Stimulated activated CD4-positive, alpha-beta T cell treated with anti-CD3 and anti-CD28 coated beads, Interleukin-2, amount 100 ng/mL, for 48 hours (primary cell): ENCODE measurements around the gene B3GALT5.
"Not testable (repeated sequence)": the region's sequence is repeated elsewhere in the genome, so short reads cannot be mapped to it uniquely, and the experiment has no call there.

Experiments
- DNase-seq, 2 donors: peaks; one replicate each; pipeline ENCODE4 v3.0.0-alpha.2; 2020

The B3GALT5 gene

GRCh38 chr21:39669485-39669884 is 56.7 kb downstream of the B3GALT5 start:
- no peak for DNase-seq

DNA sequence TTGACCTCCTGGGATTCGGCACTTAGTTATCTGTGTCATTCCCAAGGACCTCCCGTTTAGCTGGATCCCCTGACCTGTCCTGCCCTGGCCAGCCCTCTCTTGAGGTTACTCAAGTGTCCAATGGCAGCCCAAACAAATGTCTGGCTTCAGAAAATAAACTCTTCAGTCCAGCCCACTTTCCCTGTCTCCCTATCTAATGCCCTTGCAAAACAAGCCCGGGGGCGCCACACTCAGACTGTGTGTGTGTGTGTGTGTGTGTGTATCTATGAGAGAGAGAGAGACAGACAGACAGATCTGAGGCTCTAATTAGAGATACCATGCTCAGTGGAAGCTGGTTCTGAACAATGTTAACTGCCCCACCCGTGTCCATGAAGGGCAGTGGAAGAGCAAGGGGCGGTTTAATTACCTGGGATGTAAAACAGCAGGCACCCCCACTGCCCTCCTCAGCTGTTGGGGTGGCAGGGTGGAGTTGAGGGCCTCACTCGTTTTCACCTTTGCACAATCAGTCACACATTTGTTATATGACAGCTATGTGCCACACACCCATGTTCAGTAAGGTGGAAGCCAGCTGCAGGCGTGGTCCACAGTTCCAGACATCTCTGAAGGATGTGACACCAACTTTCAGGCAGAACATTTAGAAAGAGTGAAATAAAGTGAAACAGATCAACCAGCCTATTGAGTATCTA is 57.4 kb downstream of the B3GALT5 start:
- DNase-seq: no peak

DNA sequence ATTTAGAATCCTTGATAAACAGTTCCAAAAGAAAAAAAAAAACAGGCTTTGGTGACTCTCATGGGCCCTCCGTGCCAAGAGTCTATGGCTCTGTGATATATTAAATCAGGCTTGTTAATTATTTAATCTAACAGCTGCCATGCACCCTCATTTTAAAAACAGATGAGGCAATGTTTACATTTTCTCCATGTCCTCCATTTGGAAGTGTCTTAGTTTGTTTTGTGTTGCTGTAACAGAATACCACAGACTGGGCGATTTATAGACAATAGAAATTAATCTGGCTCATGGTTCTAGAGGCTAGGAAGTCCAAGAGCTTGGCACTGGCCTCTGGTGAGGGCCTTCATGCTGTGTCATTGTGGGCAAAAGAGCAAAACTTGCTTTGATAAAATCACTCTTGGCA is 58.0 kb downstream of the B3GALT5 start:
- no peak for DNase-seq

- DNase-seq: no peak
Measured at GRCh38 chr21:39671986-39672385, 59.2 kb downstream of the B3GALT5 start.

DNA sequence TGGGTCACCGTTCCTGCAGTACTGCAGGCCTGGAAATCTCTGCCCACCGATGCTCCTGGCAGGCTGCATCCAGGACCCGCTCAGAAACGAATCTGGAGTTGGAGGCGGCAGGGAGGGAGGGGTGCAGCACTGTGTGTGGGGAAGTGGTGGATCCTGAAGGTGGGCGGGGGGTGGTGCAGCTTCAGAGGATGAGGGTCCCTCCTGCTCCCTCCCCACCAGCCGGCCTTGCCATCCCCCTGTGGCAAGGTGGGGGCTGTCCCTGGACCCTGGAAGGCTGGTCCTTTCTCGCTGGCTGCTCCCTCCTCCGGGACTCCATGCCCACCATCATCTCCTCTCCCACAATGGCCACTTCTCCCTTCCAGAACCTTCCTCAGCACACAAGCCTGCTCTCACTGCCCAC is 60.4 kb downstream of the B3GALT5 start:
- no peak for DNase-seq

DNA sequence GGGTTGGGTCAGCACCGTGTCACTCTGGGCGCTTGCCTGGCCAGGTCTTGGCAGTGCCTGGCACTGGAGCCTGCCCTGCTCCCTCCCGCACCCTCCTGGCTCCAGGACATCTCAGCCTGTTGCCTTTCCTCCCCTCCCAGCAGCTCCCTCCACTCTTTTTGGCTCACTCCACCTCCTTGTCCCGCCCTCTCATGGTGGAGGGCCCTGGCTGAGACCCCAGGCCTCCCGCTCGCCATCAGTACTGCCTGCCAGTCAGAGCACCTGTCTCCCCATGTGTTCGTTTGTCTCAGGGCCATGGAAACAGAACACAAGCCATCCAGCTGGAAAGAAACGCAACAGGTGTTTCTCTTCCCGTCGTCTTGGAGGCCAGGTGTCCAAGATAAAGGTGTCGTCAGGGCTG is 61.0 kb downstream of the B3GALT5 start:
- no peak for DNase-seq

DNA sequence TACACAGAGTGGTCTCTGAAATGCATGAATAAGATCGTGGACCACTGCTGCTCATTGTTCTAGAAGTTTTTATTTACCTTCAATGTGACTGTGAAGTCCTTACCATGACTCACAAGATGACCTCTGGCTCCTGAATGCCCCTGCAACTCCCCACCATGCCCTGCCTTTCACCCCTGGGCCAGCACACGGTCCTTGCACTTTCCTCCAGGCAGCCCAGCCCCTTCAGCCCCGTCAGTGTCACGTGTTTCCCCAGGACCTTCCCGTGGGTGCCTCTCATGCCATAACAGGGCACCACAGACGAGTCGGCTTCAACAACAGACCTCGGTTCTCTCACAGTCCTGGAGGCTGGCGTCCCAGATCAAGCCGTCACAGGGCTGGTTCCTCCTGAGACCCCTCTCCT is 62.1 kb downstream of the B3GALT5 start:
- DNase-seq: no peak

- no peak for DNase-seq
Measured at GRCh38 chr21:39675590-39675989, 62.9 kb downstream of the B3GALT5 start.

- no peak for DNase-seq
Measured at GRCh38 chr21:39675993-39676661, 63.4 kb downstream of the B3GALT5 start.

DNA sequence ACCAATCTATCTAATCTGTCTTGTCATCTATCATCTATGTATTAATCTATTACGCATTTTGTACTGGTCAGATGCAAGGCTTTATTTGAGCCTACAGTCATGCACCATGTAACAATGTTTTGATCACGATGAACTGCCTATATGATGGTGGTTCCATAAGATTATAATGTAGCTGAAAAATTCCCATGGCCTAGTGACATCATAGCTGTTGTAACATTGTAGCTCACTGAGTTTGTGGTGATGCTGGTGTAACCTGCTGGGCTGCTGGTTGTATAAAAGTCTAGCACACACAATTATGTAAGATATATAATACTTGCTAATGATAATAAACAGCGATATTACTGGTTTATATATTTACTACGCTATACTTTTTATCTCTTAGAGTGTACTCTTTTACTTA is 67.5 kb downstream of the B3GALT5 start:
- DNase-seq: no peak

DNA sequence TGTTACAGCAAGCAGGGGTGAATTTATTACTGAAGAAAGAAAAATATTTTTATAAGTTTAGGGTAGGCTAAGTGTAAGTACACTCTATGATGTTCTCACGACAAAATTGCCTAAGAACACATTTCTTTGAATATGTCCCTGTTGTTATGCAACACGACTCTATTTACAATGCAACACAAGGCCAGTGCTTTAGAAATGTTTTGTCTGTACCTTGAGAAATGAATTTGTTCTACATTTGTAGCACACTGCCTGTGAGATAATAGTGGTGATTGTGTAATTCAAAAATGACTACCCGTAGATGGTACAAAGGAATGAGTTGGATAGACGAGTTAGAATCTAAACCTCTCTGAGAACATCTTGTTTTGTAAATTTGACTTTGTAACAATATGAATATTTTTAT is 68.5 kb downstream of the B3GALT5 start:
- no peak for DNase-seq

GRCh38 chr21:39681845-39682244 is 69.1 kb downstream of the B3GALT5 start:
- DNase-seq: no peak

DNA sequence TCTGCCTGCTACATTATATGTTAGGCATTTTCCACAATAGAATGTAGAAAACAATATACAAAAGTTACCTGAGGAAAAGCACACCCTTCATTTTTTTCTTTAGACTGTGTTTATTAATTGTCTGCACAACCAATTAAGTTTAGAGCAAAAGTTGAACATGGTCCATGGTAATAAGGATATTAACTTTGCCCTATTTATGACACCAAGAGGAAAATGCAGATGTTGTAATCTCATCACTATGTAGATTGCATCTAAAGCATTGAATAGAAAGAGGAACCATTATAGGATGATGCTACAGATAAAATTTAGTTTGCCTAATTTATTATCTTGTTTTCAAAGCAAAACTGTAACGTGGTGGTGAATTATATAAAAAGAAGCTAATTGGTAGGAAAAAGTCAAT is 72.5 kb downstream of the B3GALT5 start:
- DNase-seq: no peak

- no peak for DNase-seq
Measured at GRCh38 chr21:39685991-39686390, 73.3 kb downstream of the B3GALT5 start.

DNA sequence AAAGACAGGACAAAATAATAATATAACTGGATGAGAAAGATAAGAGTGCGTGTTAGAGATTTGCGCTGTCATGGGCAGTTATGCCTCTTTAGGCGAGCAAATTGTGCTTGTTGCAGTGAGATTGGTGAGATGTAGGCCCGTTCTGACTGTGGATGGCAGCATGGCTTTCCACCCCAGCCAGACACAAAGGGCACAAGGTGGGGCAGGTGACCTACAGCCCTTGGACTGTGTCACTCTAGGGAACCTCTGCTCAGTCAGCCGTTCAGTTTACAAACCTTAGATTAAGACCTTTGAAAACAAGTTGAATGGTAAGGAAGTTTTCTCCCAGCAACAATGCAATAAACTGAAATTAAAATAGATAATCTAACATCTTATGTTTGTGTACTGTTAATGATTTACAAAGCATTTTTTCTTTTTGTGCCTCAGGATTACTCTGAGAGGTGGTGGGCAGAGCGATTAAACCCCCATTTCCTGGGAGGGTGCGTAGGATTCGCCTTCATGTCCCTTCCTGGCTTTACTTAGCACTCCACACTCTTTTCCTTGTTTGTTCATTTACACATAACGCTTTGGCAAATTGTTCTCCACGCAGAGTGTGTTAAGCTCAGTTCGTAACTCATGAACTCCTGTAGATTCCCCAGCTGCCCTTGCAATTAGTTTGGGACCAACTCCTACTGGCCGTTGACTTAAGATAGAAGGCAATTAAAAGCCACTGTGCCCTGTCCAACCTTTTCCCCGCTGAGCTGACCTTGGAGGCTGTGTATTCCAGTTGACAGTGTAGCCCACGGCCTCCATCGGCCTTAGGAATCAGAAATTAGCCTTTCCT is 74.1 kb downstream of the B3GALT5 start:
- DNase-seq: no peak

- no peak for DNase-seq
Measured at GRCh38 chr21:39688010-39688409, 75.3 kb downstream of the B3GALT5 start.

DNA sequence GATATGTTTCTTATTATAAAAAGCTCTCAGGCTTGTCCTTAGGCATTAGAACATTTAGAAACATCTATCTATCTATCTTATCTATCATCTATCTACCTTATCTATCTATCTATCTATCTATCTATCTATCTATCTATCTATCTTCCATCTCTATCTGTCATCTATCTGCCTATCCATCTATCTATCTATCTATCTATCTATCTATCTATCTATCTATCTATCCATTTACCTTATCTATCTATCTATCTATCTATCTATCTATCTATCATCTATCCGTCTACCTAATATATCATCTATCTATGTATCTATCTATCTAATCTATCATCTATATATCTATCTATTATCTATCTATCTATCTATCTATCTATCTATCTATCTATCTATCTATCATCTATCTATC is 77.1 kb downstream of the B3GALT5 start:
- DNase-seq: not testable (repeated sequence)

DNA sequence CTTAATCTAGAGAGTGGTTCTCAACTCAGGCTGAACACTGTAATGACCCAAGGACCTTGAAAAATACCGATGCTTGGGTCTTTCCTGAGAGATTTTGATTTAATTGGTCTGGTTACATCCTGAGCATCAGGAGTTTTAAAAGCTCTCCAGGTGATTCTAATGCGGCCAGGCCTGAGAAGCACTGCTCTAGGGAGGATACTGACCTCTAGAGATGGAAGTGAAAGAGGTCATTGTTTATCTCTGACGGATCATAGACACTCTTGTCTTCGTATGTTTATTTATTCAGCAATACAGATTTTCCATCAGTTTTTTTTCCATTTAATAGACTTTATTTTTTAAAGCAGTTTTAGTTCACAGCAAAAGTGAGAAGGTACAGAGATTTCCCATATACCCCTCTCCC is 77.7 kb downstream of the B3GALT5 start:
- DNase-seq: no peak

DNA sequence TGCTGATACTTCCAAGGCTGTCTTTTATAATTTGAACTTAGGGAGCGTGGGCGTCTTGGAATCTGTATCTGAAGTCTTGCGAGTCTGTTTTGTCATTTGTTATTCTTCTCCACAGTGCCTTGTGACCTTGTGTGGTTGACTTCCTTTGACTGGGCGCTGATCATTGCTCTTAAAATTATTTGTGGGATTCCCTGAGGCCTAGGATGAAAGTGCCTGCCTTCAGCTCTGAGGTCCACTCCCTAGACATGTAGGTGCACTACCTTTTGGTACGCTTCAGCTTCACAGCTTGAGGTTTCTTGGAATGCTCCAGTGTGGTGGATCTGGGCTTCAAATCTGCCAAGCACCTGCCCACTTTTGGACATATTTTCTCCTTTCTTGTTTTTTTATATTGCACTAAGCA is 82.0 kb downstream of the B3GALT5 start:
- DNase-seq: no peak

DNA sequence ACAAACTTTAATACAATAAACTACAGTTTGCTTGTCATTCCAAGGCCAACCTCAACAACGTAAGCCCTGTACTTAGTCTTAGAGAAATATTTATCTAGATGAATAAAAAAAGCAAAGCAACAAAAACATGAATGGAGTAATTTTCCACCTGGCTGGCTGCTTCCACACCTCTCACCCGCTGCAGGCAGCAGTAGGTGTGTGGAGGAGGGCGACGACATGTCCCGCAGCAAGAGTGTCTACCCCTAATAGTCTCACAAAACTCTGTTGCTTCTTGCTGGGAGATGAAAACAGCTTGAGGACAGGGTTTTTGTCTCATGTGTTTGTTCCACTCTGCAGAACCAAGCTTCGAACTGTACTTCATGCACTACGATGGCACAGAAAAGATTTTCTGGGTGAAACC is 83.5 kb downstream of the B3GALT5 start:
- no peak for DNase-seq

DNA sequence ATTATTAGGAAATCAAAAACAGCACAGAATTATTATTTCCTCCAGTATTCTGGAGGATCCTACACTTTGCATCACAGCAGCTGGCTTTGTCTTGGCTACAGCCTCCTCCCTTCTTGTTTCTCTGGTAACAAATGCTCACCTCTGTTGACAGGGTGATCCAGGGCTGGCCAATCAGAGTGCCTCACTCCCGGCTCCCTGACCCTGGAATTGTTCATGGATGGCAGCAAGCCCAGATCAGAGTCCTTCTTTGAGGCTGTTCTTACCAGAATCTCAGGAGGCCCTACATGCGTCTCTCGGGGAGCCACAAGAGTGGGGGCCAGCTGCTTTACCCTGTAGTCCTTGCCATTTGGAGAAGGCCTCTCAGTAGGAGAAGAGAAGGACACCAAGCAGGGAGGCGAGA is 83.9 kb downstream of the B3GALT5 start:
- no peak for DNase-seq

- no peak for DNase-seq
Measured at GRCh38 chr21:39700318-39700717, 87.6 kb downstream of the B3GALT5 start.

DNA sequence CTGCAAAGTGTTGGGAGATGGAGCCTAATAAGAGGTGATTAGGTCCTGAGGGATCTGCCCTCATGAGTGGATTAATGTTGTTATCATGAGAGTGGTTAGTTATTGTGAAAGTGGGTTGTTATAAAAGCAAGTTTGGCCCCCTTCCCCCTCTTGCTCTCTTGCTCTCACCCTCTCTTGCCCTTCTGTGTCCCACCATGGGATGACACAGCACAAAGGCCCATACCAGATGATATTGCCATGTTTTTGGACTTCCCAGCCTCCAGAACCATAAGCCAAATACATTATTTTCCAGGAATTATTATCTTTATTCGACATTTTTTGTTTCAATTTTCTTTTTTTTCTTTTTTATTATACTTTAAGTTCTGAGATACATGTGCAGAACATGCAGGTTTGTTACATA is 90.8 kb downstream of the B3GALT5 start:
- no peak for DNase-seq

- no peak for DNase-seq
Measured at GRCh38 chr21:39705849-39706248, 93.1 kb downstream of the B3GALT5 start.
